Right lobe of liver (tissue), 6 donors: Measurements from ENCODE around the gene ENO1. TPM values are rescaled to one million over a fixed set of nuclear protein-coding genes. Genes with fewer than 3 reads are reported as not detected.

ENCODE experiments used
- ATAC-seq, 4 donors: fragments of 200-7000 bp; cut with Tn5 transposase; one replicate each; pipeline ENCODE4 v1.9.1; 2020; ENCODE audit warnings: mild to moderate bottlenecking in 4 of 4, moderate library complexity in 4 of 4
- DNase-seq, 3 donors: peaks; one replicate each; pipeline ENCODE4 v3.0.0-alpha.2; 2020
- H3K27ac ChIP-seq, 3 donors: fragments of 200-600 bp; one replicate each; pipeline ENCODE4 v1.8.0; 2022
- H3K27me3 ChIP-seq, 2 donors: fragments of 200-600 bp; one replicate each; pipeline ENCODE4 v1.8.0; 2022
- H3K36me3 ChIP-seq, 4 donors: fragments of 200-600 bp; sonication (generic) in 1 of 4; one replicate each; pipeline versions ENCODE4 v1.5.1 to v1.8.0; 2017 to 2022; ENCODE audit warnings: control low read depth in 1 of 4
- H3K4me1 ChIP-seq, 4 donors: fragments of 200-600 bp; sonication (generic) in 1 of 4; one replicate each; pipeline versions ENCODE4 v1.5.1 to v1.8.0; 2017 to 2022; ENCODE audit warnings: control low read depth in 1 of 4
- H3K4me3 ChIP-seq, 3 donors: fragments of 200-600 bp; one replicate each; pipeline ENCODE4 v1.8.0; 2022
- H3K9me3 ChIP-seq, 4 donors: fragments of 200-600 bp; sonication (generic) in 1 of 4; one replicate each; pipeline versions ENCODE4 v1.5.1 to v1.8.0; 2017 to 2022; ENCODE audit warnings: control low read depth in 1 of 4
- CTCF ChIP-seq, 4 donors: fragments of 200-600 bp in 3 of 4; fragments of 450-650 bp in 1 of 4; IDR thresholded peaks; one replicate each; pipeline versions ENCODE4 v1.5.1 to v1.8.0; 2016 to 2022; ENCODE audit warnings: antibody characterized with exemption in 4 of 4, mild to moderate bottlenecking in 2 of 4
- POLR2A ChIP-seq: fragments of 450-650 bp; IDR thresholded peaks from one replicate; pipeline ENCODE4 v1.6.1; 2017; ENCODE audit warnings: antibody characterized with exemption, mild to moderate bottlenecking
- WGBS: methylation state at CpG from one replicate; pipeline ENCODE4 v1.1.6; 2018; ENCODE audit warnings: low coverage, low lambda C conversion rate; ENCODE audit not compliant: insufficient coverage; ENCODE audit errors: missing lambda C conversion rate; 5-methylcytosine and 5-hydroxymethylcytosine counted together
- intact Hi-C, 2 donors: fragments of 100-400 bp; cut with DNase I; formaldehyde crosslinking; loops; one replicate each; pipeline versions ENCODE4 v1.11.2 to v1.14.1; 2022
- total RNA-seq, 6 experiments: library from RNA; depleted of rRNA in 2 of 6; stranded (reverse); fragments of >200 nt in 2 of 6; fragmentation: NEBNext Ultra II Directional in 3 of 6; extraction: Animal tissue kit (Norgen Biotek cat#: 25700) in 3 of 6; gene quantifications; one replicate each; pipeline versions ENCODE4 v1.1.0 to v1.2.4, GENCODE V29; 2016 to 2023
- donor health status: DM: no; HTN: yes; CAD: no.
- donor health status: DM: no; HTN: no; CAD: no.
- donor health status: DM: no; HTN: no; CAD: no.
- donor health status: DM: no; HTN: yes; CAD: no.
- donor health status: DM: no; HTN: yes; CAD: no.

ENO1 gene
- total RNA-seq, 6 experiments from 2014 or later = 314 to 792 (median 539) TPM

GRCh38 chr1:8846263-8846662 lies 32.2 kb downstream of the ENO1 start:
- no peak for ATAC-seq
- 82% methylated on average over 3 of the region's 4 CpGs for WGBS
- no peaks in the 10 kb centered on the region for H3K27me3 ChIP-seq
- peaks cover 0 to 12% (median 0%) of the 10 kb centered on the region in 4 donors for H3K4me1 ChIP-seq
- no peak overlapping the region for H3K4me3 ChIP-seq
- intact Hi-C loops = no loop called here
- H3K36me3 ChIP-seq = no peaks in the 10 kb centered on the region
- TF ChIP-seq POLR2A (no peak), CTCF (IDR thresholded peaks at IDR 0.05) (no peak)
- no peak overlapping the region for H3K27ac ChIP-seq
- DNase-seq = no peak
- no peaks in the 10 kb centered on the region for H3K9me3 ChIP-seq

- intact Hi-C loops = no loop called here
- peaks cover 0 to 12% (median 0%) of the 10 kb centered on the region in 4 donors for H3K4me1 ChIP-seq
- H3K4me3 ChIP-seq = no peak overlapping the region
- no peak overlapping the region for H3K27ac ChIP-seq
- H3K36me3 ChIP-seq = no peaks in the 10 kb centered on the region
- ATAC-seq = no peak
- 84% methylated on average over 9 of the region's 21 CpGs for WGBS
- DNase-seq = no peak
- no peaks in the 10 kb centered on the region for H3K9me3 ChIP-seq
- TF ChIP-seq POLR2A = no peak
- no peak for TF ChIP-seq CTCF (IDR thresholded peaks at IDR 0.05)
- H3K27me3 ChIP-seq = no peaks in the 10 kb centered on the region
These were observed 33.1 kb downstream of the ENO1 start for GRCh38 chr1:8845104-8846097.

- H3K9me3 ChIP-seq = no peaks in the 10 kb centered on the region
- intact Hi-C loops = no loop called here
- peaks cover 0 to 12% (median 0%) of the 10 kb centered on the region in 4 donors for H3K4me1 ChIP-seq
- WGBS = no CpG with 5 or more reads among the region's 7 CpGs
- no peaks in the 10 kb centered on the region for H3K36me3 ChIP-seq
- H3K27me3 ChIP-seq = no peaks in the 10 kb centered on the region
- no peak overlapping the region for H3K4me3 ChIP-seq
- ATAC-seq = no peak
- TF ChIP-seq POLR2A = no peak
- no peak for TF ChIP-seq CTCF (IDR thresholded peaks at IDR 0.05)
- H3K27ac ChIP-seq = no peak overlapping the region
- no peak for DNase-seq
These were observed 33.9 kb downstream of the ENO1 start for GRCh38 chr1:8844501-8845006.

GRCh38 chr1:8841395-8841794 lies 37.1 kb downstream of the ENO1 start:
- intact Hi-C loops = no loop called here
- Histone ChIP-seq H3K4me3 (no peak overlapping the region), H3K36me3 (no peaks in the 10 kb centered on the region), H3K27me3 (no peaks in the 10 kb centered on the region), H3K27ac (no peak overlapping the region), H3K4me1 (no peaks in the 10 kb centered on the region), H3K9me3 (no peaks in the 10 kb centered on the region)
- ATAC-seq (no peak), DNase-seq (no peak)
- WGBS = 59% methylated on average over 3 of the region's 3 CpGs
- TF ChIP-seq CTCF (IDR thresholded peaks at IDR 0.05) (no peak), POLR2A (no peak)
